Activated CD8-positive, alpha-beta memory T cell treated with anti-CD3 and anti-CD28 coated beads, Interleukin-2, amount 50 U/mL, for 24 hours (primary cell): ENCODE results near the gene MYO1C.
"Not testable (repeated sequence)": the region's sequence is repeated elsewhere in the genome, so short reads cannot be mapped to it uniquely, and the experiment has no call there.

Experiments
- DNase-seq: peaks from one replicate; pipeline ENCODE4 v3.0.0-alpha.2; 2020; ENCODE audit errors: extremely low read depth

Gene MYO1C

DNA sequence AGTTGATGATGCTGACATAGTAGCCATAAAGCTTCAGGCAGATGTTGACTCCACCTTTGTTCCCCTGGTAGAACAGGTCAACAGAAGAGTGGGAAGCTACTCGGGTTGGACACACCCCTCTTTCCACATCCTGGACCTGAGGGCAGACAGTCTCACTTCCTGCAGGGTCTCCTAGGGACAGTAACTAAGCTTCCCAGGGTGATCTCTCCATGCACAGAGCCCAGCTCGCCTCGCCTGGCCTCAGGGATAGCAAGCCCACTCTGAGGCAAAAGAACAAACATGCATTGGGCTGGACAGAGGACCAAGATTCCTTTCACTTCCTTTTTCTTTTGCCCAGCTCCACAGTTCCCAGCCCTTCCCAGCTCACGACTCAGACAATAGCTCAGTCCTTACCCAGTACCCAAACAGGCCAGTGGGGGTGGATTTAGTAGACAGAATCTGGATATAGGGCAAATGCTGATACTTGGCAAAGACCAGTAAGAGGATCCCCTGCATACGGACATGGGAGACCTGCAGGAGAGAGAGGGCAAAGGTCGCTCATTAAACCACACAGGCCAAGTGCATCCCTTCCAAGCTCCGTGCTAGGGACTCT is 16.9 kb upstream of the MYO1C start:
- DNase-seq, result no peak

DNA sequence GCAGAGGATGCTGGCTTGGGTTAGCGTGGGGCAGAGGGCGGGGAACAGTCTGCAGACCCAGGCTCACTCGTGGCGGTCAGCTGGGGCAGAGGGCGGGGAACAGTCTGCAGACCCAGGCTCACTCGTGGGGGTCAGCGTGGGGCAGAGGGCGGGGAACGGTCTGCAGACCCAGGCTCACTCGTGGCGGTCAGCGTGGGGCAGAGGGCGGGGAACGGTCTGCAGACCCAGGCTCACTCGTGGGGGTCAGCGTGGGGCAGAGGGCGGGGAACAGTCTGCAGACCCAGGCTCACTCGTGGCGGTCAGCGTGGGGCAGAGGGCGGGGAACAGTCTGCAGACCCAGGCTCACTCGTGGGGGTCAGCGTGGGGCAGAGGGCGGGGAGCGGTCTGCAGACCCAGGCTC is 16.2 kb upstream of the MYO1C start:
- DNase-seq, result not testable (repeated sequence)

DNA sequence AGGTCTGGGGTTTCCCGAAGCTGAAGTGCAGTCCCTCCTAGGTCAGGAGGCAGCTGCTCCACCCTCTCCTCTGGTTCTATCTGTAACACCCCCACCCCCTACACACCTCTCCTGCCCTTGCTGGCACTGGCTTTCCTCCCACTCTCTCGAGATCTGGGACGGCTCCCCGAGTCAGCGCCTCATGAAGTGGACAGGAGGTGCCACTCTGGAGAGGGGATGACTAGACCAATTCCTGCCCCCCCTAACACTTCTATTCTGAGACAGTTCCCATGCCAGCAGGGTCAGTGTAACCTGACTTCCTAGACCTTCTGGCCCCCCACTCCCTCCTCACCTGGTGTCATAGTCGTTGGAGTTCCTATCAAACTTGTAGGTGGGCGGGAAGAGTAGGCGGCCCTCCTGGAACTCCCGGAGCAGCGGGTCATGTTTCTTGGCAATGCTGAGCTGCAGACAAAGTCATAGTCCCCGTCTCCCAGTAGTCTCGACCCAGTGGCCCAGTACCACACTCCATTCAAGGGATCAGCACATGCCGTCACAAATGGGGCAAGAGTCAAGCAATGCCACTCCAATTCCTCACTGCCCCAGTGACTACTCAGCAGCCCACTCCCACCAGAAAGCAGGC is 14.3 kb upstream of the MYO1C start:
- DNase-seq, result no peak

DNA sequence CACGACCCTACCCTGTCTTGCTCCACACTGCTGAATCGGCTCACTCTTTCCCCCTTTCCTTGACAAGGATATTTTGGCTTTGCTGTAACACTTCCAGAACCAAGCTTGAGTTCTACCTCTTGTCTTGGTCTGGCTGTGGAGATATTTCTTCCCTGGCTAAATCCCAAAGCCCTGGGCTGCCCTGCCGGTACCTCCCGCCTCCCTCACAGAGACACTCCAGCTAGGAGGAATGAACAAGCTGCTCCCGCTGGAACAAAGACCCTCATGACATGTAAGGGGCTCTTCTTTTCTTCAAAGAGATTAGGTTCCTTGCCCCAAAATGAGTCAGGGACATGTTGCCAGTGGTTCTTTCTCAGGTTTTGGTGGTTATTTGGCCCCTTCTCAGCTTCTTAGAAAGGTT is 13.1 kb upstream of the MYO1C start:
- no peak for DNase-seq

DNA sequence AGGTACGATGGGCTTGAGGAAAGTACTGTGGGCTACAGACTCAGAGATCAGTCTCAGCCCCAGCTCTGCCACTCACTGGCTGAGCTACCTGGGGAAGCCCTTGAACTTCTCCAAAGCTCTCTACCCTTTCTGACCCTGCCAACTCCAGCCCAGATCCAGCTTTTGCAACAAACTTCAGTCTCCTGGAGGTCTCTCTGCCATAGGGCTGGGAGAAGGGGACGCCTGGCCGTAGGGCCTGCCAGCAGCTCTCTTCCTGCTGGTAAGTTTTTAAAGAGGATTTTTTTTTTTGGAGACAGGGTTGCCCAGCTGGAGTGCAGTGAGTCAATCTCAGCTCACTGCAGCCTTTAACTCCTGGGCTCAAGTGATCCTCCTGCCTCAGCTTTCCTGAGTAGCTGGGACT is 12.4 kb upstream of the MYO1C start:
- no peak for DNase-seq

DNA sequence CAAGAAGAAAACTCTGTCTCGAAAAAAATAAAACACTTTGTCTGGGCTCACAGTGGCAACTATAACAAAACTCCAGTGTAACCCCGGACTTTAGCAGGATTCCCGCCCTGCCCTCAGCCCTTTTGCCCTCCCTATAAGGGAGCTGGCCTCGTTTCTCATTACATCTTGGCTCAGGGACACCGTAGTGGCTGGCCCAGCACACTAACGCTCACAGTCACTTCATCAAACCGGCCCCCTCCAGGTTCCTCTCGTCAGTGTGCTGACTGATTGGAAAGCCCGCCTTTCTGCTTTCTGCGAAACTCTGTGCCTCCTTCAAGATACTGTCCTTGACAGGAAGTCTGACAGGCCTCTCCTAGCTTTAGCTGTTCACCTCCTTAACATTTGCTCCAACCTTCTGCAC is 11.2 kb upstream of the MYO1C start:
- DNase-seq, result no peak

DNA sequence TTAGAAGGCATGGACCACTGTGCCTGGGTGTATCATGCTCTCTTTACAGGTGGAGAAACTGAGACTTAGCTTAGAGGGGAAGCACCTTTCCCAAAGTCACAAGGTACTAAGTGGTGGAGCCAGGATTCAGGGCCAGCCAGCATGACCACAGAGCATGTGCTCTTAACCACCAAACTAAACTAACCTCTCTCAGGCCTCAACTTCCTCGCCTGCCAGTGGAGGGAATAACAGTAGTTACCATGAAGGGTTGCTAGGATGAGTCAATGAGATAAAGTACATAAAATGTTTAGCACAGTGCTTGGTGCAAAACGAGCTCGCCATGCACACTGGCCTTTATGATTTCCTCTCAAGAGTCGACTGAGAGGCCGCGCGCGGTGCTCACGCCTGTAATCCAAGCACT is 6.4 kb upstream of the MYO1C start:
- DNase-seq, result no peak

DNA sequence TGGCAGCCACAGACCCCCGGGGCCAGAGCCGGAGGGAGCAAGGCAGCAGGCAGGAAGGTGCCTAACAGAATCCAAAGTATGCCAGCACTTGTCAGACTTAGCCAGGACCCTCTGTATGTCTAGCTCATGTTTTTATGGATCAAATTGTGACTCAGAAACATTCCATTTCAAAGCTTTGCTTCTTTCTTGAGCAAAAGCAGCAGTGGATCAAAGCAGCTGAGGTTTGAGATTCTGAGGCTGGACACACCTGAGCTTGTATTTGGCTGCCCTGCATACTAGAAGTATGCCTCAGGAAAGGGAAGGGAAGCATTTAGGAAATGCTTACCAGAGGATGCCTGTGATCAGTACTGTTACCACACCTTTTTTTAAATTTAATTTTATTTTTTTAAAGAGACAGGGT is 5.7 kb upstream of the MYO1C start:
- DNase-seq, result no peak

DNA sequence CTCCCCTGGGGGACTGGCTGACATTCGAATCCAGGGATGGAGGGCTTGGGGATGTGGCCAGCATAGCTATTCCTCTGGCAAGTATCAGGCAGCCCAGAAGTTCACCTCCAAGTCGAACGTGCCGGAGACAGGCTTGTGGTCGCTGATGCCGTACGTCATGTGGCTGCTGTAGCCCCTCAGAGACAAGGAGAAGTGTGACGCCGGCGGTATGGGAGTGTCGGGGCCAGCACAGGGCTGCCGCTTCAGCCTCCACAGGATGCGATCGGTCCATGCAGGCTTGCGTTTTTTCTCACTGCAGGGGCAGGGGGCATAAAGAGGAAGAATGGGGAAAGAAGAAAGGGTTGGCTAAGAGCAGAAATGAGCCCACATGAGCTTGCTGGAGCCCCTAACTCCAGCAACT is 5.3 kb upstream of the MYO1C start:
- DNase-seq, result no peak

DNA sequence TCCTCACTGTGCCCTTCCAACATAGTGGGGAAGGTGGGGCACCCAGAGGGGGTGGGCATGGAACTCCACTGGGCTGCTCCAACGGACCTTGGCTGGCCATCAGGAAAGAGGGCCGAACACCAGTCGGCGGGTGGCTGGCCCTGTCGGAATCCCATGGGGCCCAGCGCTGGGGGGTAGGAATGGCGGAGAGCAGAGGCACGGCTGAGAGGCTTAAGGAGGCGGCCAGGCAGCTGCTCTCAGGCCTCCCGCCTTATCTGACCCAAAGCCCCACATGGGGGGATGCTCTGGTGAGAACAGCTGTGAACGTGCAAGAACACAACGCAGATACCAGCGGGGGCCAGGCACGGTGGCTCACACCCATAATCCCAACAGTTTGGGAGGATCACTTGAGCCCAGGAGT is 4.4 kb upstream of the MYO1C start:
- no peak for DNase-seq

DNA sequence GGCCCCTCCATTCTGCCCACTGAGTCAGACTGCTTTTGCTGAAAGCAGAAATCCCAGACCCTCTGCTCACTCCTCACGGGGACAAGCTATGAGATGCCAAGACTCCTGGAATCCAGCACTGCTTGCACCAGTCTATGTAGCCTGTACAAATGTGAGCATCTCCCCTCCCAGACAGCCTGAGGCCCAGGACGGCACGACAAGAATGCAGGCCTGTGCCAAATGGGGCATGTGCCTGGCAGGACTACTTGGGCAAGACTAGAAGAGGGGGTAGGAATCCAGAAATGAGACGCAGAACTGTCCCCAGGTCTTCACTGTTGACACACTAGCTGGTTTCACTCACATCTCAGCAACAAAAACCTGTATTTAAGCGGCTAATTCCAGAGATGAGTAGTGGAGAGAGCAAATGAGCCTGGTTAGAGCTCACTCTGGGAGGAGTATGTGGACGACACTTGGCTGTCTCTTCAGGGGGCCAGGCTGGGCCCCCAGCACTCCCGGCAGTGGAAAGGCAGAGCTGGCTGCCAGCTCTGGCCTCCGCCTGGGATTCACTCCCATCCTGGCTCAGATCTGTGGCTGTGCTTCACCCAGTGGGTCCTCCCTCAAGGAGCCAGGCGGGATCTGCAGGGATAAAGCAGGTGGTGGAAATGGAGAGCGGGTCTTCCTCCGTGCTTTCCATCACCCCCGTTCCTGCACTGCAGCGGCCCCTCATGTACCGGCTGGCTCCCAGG is 2.9 kb upstream of the MYO1C start:
- DNase-seq, result no peak

DNA sequence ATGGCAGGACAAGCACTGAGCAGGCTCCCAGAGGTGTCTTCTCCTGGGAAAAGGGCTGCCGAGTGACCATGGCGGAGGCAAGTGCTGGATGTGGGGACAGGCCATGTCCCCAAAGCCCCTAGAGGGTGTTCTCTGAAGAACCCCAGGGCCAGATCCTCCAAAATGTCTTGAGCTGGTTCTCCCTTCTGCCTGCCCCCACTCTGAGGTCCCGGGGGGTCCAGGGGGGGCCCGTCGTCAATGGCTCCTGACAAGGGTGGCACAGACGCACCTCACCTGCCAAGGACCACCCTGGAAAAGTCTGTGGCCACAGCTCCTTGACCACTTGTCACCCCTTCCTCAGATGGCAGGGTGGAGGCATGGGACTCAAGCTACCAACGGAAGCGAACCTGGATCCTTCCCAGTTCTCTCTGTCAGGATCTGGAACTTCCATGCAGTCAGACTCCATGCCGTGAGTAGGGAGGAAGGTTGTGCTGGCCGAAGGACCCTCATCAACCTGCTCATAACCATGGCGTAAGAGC is 2.3 kb upstream of the MYO1C start:
- DNase-seq, result no peak

DNA sequence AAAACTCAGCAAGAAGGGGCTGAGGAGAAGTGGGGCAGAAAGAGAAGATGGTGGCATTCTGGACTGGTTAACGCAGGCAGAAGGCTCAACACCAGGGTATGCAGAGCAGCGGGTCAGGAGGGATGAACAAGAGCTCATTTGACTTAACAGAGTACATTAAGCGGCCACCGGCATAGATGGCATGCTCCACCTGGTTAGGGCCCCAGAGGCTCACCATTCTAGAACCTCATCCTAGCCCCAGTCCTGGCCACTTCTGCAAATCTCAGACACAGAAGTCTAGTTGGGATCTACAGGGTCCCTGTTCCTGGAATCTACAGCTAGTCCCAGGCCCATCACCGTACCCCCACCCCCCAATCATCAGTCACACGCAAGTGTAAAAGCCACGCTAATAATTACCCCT is 1.7 kb upstream of the MYO1C start:
- DNase-seq, result no peak

DNA sequence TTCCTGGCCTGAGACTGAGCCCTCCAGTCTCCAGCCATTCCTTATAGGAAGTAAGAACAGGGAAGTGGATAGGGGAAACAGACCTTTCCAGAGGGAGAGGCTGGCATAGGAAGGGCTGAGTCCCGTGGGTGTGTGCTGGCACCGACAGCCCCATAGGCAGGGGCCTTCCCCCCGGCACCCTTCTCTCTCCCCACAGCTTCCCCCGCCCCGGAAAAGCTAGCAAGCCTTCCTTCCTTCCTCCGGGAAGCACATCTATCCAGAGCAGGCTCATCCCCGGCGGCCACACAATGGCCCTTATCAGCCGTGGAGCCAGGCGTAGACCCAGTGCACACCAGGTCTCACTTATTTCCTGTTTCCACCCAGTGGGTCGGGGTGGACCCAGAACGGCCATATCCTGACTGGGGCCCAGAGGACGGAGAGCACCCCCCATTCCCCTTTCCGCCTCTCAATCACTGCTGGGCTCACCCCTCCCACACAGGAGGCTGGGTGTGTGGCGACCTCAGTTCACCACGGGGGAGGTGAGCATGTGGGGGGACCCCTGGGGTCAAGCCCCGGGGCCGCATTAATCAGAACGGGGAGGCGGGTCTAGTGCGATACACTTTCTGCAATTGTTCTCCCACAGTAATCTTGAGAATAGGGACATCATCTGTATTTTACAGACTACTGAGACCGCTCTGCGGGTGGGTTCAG is 950 bp upstream of the MYO1C start:
- no peak for DNase-seq

DNA sequence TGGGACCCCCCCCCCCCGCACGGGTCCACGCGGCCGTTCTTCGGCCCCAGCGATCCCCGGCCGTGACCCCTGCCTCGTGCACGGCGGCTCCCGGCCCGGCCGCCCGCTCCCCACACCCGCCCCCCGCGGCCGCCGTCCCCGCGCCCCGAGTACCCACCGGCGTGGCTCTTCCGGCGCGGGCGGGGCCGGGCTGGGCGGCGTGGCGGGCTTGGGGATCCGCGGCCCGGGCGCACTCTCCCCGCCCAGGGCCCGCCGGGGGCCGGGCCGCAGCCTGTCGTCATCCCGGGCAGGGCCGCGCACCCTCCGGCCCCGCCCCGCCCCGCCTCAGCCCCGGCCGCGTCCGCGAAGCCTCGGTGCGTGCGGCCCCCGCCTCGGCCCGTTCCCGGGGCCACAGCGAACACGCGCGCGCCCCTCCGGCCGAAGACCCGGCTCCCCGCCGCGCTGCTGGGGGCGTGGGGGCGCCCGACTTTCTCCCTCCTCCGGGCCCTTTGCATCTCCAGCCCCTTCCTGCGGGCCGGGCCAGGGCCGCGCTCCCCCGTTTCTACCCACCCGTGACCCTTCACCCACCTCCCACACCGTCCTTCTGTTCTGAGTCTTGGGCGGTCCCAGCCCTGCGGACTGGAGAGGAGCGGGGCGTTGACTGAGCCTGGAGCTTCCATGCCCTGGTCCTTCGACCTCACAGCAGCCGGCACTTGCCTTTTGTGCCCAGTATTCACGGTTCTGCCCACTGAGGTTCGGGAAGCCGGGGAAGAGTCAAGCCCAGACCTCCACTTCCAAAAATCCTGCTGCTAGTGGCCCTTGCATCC is 840 bp downstream of the MYO1C start:
- DNase-seq, result no peak

DNA sequence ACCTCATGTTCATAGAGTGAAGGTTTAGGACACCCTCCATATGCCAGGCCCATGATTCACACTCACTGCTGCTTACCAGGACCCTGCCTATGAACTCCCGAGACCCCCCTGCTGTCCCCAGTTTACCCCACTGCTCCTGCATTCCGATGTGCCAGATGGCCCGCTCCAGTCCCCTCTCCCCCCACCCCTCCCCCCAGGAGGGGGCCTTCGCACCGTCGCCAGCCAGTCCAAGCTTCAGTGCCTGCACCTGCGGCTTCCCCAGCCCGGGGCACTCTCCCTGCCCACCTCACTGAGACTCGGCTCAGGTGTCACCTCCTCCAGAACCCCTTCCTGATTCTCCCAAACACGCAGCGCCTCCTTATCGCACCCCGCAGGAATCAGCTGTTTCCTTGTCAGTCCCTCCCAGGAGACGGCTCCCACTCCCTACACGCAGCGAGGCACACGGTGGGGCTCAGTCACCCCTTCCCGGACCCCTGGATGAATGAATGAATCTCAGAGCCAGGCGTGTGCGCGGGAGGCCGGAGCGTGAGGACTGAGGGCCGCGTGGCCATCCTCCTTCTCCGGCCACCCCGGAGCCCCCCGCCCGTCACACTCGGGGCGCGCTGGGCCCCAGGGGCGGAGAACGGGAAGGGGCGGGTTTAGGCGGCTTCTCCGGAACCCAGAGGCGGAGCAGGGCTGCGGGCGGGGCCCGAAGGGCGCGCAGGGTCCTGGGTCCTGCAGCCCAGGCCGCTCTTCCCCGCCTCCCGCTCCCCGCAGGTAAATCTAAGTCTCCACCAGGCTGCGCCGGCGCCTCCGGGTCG is 1.6 kb downstream of the MYO1C start:
- DNase-seq, result no peak

DNA sequence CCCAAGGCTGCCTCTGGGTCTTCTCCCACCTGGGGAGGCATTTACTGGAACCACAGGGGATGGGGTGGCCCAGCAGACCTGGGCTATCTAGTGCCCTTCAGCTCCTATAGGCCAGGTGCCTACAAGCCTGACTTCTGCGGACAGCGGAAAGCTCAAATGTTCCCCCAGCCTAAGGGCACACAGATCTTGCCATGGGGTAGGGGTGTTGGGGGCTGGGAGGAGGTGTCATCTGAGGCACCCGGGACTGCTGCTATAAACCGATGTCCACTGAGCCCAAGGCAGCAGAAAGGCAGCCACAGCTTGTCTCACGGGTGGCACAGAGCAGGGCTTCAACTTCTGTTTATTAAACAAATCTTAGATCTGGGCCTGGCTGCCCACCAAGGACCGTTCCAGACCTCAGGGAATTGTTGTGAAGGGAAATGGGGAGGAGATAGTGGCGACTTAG is 3.6 kb downstream of the MYO1C start:
- DNase-seq, result no peak

DNA sequence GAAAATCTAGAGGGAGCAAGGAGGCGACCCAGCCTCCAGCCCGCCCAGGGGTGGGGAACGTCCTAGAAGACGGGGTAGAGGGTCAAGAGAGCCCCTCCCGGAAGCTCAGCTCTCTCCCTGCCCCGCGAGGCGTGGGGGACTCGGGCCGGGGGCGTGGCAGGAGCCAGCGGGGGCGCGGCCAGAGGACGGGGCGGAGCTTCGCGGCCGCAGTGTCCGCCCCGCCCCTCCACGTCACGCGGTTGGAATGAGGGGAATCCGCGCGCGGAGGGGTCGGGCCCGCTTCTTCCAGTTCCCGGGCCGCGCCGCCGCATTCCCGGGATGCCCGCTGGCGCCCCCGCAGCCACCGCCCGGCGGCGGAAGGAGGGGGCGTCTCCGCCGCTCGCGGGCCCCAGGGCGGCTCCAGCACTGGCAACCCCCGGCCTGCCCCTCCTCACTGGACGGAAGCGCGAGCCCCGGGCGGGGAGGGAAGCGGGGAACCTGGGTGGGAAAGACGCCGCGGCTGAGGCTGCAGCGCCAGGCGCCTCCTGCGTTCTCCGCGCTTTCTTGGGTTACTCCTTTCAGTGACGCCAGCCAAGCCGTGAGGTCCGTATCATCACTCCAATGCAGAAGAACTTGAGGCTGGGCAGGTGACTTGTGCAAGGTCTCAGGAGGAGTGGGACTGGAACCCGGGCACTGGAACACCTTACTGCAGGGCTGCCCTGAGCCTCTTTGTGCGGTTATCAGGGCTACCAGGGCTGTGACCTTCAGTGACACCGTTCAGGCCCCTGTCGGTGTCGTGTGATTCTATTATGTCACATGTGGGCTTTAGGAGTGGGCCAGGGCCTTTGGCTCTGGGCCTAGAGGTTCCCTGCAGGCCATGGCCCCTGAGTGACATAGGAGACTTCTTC is 4.3 kb downstream of the MYO1C start:
- DNase-seq, result no peak

DNA sequence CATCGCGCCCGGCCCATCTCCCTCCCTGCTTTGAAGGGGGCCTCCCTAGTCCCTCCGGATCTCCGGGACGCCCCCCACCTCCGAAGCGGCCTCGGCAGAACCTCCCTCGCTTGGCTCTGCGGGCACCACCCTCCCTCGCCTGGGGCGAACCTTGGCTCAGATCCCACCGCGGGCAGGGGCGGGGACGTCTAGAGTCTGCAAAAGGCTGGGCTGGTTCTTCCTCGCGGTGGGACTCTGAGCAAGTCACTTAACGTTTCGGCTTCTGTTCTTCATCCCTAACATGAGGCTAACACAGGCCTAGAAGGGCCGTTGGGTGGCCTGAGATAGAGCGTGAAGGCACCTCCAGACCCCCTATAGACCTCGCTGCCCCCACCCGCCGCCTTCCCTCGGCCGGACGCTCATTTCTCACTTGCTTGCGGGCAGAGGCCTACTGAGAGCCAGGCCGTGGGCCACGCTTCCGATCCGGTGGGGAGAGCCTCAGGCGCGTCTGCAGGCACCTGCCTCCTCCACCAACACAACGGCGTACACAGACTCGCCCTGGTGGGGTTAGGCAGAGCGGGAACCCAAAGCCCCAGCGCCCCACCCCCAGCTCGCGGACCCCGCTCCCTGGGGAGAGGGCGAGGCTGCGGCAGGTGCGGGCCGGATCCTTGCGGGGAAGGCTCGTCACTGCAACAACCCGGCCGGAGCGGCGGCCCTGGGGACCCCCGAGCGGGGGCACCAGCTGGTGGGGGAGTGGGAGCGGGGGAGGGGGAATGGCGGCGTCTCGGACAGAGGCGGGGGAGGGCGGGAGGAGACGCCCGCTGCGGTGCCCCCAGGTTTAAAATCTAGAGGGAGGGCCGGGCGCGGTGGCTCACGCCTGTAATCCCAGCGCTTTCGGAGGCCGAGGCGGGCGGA is 5.4 kb downstream of the MYO1C start:
- DNase-seq, result no peak
